Right lobe of liver (tissue), 4 donors: ENCODE data around the gene SNED1.

ENCODE experiments used
- CTCF ChIP-seq, 4 donors: fragments of 200-600 bp in 3 of 4; fragments of 450-650 bp in 1 of 4; IDR thresholded peaks; one replicate each; pipeline versions ENCODE4 v1.5.1 to v1.8.0; 2016 to 2022; ENCODE audit warnings: antibody characterized with exemption in 4 of 4, mild to moderate bottlenecking in 2 of 4
- POLR2A ChIP-seq: fragments of 450-650 bp; IDR thresholded peaks from one replicate; pipeline ENCODE4 v1.6.1; 2017; ENCODE audit warnings: antibody characterized with exemption, mild to moderate bottlenecking
- donor health status: DM: no; HTN: no; CAD: no.
- donor health status: DM: no; HTN: no; CAD: no.
- donor health status: DM: no; HTN: yes; CAD: no.

DNA sequence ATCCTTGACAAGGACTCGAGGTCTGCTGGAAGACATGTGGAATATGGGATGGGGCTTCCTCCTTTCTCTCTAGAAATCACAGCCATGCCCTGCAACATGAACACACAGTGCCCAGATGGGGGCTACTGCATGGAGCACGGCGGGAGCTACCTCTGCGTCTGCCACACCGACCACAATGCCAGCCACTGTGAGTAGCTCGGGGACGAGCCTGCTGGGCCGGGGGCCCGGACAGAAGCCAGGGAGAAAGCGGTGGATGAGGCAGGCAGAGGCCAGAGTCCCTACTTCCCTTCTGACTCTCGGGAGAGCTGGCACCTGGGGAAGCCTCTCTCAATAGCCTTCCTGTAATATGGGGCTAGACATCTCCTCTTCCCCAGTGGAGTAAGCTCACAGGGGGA is 50.5 kb downstream of the SNED1 start:
- TF ChIP-seq CTCF (IDR thresholded peaks at IDR 0.05): no peak
- no peak for TF ChIP-seq POLR2A
